ENCODE data around the gene OR10AD1.

DNA sequence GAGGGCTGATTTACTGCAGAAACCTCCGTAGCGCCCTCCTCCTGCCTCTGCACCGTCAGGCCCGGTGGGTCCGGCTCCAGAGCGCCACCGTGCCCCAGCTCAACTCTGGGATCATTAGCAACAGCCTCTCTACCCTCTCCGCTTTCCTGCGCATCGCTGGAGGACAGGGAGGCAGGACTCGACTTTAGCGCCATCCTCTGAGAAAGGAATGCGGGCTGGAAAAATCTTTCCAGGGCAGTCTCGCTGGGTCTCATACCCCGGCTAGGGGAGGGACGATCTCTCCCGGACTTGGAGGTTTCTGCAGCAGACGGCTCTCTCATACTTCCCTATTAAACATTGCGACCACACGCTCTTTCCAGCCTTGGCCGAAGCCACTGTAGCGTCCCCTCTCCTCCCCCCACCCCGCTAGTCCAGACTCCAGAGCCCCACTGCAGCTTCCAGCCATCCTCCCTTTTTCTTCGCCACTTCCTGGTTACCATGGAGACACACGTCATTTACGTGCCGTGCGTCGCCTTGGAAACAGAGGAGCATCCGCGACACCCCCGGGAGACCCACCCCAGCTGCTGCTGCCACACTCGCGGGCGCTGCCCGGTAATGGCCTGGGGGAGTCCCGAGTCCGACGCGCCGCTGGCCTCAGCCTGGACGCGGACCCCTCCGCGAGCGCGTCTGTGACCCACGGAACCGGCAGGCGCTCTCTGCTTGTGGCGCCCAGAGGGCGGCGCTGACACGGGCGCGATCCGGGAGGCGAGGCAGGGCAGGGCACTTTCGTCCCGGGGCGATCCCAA, 19.8 kb downstream of the OR10AD1 start, which contains the start of gene CCDC184:
- no peak for TF ChIP-seq POLR2A (IDR thresholded peaks at IDR 0.05)
- TF ChIP-seq, protein P1, sequence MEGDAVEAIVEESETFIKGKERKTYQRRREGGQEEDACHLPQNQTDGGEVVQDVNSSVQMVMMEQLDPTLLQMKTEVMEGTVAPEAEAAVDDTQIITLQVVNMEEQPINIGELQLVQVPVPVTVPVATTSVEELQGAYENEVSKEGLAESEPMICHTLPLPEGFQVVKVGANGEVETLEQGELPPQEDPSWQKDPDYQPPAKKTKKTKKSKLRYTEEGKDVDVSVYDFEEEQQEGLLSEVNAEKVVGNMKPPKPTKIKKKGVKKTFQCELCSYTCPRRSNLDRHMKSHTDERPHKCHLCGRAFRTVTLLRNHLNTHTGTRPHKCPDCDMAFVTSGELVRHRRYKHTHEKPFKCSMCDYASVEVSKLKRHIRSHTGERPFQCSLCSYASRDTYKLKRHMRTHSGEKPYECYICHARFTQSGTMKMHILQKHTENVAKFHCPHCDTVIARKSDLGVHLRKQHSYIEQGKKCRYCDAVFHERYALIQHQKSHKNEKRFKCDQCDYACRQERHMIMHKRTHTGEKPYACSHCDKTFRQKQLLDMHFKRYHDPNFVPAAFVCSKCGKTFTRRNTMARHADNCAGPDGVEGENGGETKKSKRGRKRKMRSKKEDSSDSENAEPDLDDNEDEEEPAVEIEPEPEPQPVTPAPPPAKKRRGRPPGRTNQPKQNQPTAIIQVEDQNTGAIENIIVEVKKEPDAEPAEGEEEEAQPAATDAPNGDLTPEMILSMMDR (IDR thresholded peaks at IDR 0.05), result peak in 1 of 4 donors; percentile 18

All from right lobe of liver (tissue), 4 donors.